Measurements from ENCODE around the gene EPG5. TPM values are rescaled to one million over a fixed set of nuclear protein-coding genes. Genes with fewer than 3 reads are reported as not detected.
"Not testable (repeated sequence)": the region's sequence is repeated elsewhere in the genome, so short reads cannot be mapped to it uniquely, and the experiment has no call there.

Gene EPG5
- polyA plus RNA-seq, 4 donors = 18.1 to 24.2 (median 19.8) TPM

GRCh38 chr18:45820106-45820745, 146.9 kb downstream of the EPG5 start:
- no peak for DNase-seq (ENCODE audit: low read depth in 4 of 4, low spot score in 3 of 4)

DNA sequence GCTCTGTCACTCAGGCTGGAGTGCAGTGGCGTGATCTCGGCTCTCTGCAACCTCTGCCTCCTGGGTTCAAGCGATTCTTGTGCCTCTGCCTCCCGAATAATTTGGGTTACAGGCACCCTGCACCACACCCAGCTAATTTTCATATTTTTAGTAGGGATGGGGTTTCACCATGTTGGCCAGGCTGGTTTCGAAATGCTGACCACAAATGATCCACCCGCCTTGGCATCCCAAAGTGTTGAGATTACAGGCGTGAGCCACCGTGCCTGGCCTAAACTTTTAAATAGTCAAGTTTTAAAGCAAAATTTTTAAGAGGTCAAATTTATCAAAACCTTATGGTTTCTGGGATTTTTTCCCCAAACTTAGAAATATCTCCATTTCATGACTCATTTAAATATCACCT, 148.4 kb downstream of the EPG5 start:
- not testable (repeated sequence) for DNase-seq (ENCODE audit: low read depth in 4 of 4, low spot score in 3 of 4)

DNA sequence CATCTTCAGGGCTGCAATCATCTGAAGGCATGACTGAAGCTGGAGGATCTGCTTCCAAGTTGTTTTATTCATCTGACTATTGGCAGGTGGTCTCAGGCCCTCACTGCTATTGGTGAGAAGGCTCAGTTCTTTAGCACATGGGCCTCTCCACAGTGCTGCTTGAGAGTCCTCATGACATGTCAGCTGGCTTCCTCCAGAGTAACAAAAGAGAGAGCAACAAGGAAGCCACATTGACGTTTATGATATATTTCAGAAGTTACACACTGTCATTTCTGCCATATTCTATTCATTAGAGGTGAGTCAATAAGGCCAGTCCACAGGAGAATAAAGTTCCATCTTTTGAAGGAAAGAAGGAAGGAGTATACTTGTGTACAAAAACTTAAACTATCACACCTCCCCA, 149.6 kb downstream of the EPG5 start:
- no peak for DNase-seq (ENCODE audit: low read depth in 4 of 4, low spot score in 3 of 4)

- not testable (repeated sequence) for DNase-seq (ENCODE audit: low read depth in 4 of 4, low spot score in 3 of 4)
Measured at GRCh38 chr18:45814733-45815132, 152.4 kb downstream of the EPG5 start.

DNA sequence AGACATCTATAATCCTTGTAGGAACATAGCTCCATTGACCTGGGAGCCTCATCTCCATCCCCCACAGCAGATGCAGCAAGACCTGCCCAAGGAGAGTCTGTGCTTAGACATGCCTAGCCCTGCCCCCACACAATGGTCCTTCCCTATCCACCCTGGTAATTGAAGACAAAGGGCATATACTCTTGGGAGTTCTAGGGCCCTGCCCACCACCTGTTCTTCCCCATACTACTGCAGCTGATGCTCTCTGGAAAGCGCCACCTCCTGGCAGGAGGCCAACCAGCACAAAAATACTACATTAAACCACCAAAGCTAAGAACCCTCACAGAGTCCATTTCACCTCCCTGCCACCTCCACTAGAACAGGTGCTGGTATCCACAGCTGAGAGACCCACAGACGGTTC, 160.0 kb downstream of the EPG5 start:
- not testable (repeated sequence) for DNase-seq (ENCODE audit: low read depth in 4 of 4, low spot score in 3 of 4)

DNA sequence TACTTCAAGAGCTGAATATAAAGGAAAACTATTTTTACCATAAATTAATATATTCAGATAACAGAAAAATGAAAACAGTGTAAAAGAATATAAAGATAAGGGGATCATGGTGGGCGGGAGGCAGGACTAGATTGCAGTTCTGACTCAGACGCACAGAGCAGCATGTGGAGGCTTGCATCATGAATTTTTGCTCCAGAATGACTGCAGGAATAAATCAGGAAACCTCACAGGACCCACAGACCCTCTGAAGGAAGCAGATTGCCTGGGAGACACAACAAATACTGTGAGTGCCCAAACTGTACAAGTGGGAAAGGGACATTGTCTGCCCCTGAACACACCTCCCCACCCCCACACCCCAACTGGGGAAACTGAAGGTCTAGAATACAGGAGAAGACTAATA, 160.9 kb downstream of the EPG5 start:
- DNase-seq (ENCODE audit: low read depth in 4 of 4, low spot score in 3 of 4) = no peak

DNA sequence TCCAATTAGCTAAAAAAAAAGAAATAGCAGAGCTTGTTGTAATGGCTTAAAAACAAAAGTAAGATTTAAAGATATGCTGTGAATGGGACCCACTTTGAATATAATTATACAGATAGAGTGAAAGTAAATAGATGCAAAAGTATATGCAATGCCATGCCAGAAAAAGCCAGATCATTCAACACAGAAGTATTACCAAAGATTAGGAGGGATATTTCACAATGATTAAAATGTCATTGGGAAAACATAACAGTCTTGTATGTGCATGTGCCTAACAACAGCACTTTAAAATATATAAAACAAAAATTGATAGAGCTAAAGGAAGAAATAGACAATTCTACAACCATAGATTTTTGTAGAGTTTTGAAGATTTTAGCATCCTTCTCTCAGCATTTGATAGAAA, 161.6 kb downstream of the EPG5 start:
- no peak for DNase-seq (ENCODE audit: low read depth in 4 of 4, low spot score in 3 of 4)

- no peak for DNase-seq (ENCODE audit: low read depth in 4 of 4, low spot score in 3 of 4)
Measured at GRCh38 chr18:45802814-45803492, 164.2 kb downstream of the EPG5 start.

DNA sequence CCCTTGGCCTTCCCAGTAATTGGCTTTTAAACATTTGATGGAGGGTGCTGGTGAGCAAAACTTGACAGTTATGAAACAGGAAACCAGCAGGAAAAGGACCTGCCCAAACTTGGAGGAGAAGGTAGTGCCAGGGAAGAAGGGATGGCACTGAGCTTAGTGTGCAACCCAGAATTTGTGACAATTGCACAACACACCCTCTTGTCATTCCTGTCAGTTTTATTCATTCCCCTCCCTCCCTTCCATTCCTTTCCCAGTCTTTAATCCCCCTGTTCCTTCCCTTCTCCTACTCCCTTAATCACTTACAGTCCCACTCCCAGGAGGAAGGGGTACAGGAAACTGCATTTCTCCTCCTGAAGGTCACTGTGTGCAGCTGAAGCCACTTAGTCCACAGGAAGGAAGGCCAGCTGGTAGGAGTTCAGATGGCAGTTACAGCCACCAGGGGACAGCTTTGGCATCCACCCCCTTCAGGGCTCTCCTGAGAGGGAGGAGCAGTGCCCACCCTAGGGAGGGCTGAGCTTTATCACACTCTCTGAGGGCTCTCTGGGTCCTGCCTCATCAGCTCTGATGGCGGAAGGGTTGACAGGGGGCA, 165.6 kb downstream of the EPG5 start:
- no peak for DNase-seq (ENCODE audit: low read depth in 4 of 4, low spot score in 3 of 4)

Other genes with a start within 250 kb of the EPG5 start
- 1 to 10 TPM; 2.5 to 4.7 (median 3.7) TPM for gene SLC14A1, start 243.1 kb downstream of the EPG5 start, polyA plus RNA-seq (ENCODE audit: insufficient read length in 4 of 4)
- under 1 TPM; 0.35 to 0.79 (median 0.51) TPM for gene SIGLEC15, start 141.7 kb downstream of the EPG5 start, polyA plus RNA-seq (ENCODE audit: insufficient read length in 4 of 4)
- 10 to 100 TPM in 2 of 4 donors, 1 to 10 TPM in 2; 9.1 to 13.3 (median 9.9) TPM for gene PSTPIP2, start 104.9 kb upstream of the EPG5 start, polyA plus RNA-seq (ENCODE audit: insufficient read length in 4 of 4)
- gene ATP5F1A, start 131.0 kb upstream of the EPG5 start, polyA plus RNA-seq (ENCODE audit: insufficient read length in 4 of 4) = 100 to 1,000 TPM; 660 to 732 (median 691) TPM
- 10 to 100 TPM; 46.2 to 54.9 (median 47.9) TPM for gene HAUS1, start 137.1 kb upstream of the EPG5 start, polyA plus RNA-seq (ENCODE audit: insufficient read length in 4 of 4)